Gastroesophageal sphincter (tissue), 4 donors: Measurements from ENCODE around the gene ARFGAP1. TPM values are rescaled to one million over a fixed set of nuclear protein-coding genes. Genes with fewer than 3 reads are reported as not detected.

ENCODE experiments used
- ATAC-seq: fragments of 150-250 bp; one replicate; pipeline ENCODE4 v1.9.1; 2016; ENCODE audit warnings: mild to moderate bottlenecking, moderate library complexity
- H3K27ac ChIP-seq, 4 donors: fragments of 200-600 bp; sonication (generic) in 3 of 4; 1 replicate in 3 of 4; 2 replicates in 1 of 4; pipeline ENCODE4 v1.5.1; 2016 to 2019
- H3K27me3 ChIP-seq: fragments of 200-600 bp; sonication (generic); one replicate; pipeline ENCODE4 v1.5.1; 2019
- H3K36me3 ChIP-seq, 2 donors: fragments of 200-600 bp; sonication (generic); one replicate each; pipeline ENCODE4 v1.5.1; 2019; ENCODE audit warnings: control low read depth in 1 of 2
- H3K4me1 ChIP-seq, 3 donors: fragments of 200-600 bp; sonication (generic); 1 replicate in 2 of 3; 2 replicates in 1 of 3; pipeline ENCODE4 v1.5.1; 2016 to 2019; ENCODE audit warnings: control low read depth in 2 of 3
- H3K4me3 ChIP-seq, 2 donors: fragments of 200-600 bp; sonication (generic); one replicate each; pipeline ENCODE4 v1.5.1; 2019; ENCODE audit warnings: mild to moderate bottlenecking in 1 of 2, moderate library complexity in 1 of 2
- H3K9me3 ChIP-seq, 3 donors: fragments of 200-600 bp; sonication (generic); one replicate each; pipeline ENCODE4 v1.5.1; 2017 to 2019; ENCODE audit warnings: control low read depth in 2 of 3
- EP300 ChIP-seq: sonication (generic); formaldehyde crosslinking; IDR thresholded peaks from one replicate; pipeline ENCODE4 v1.6.1; 2017; ENCODE audit warnings: antibody characterized with exemption, mild to moderate bottlenecking
- POLR2A ChIP-seq, 2 donors: fragments of 450-650 bp; IDR thresholded peaks; one replicate each; pipeline ENCODE4 v1.6.1; 2017; ENCODE audit warnings: antibody characterized with exemption in 2 of 2, mild to moderate bottlenecking in 2 of 2, moderate library complexity in 1 of 2
- POLR2AphosphoS5 ChIP-seq: sonication (generic); formaldehyde crosslinking; IDR thresholded peaks from one replicate; pipeline ENCODE4 v1.6.1; 2017; ENCODE audit warnings: antibody characterized with exemption
- WGBS, 2 donors: methylation state at CpG; one replicate each; pipeline ENCODE4 v1.1.5; 2018; ENCODE audit warnings: low coverage in 1 of 2; 5-methylcytosine and 5-hydroxymethylcytosine counted together
- small RNA-seq, 4 donors: library from RNA; depleted of rRNA; stranded (forward); fragments of <200 nt; gene quantifications; one replicate each; pipeline ENCODE3, GENCODE V24; 2016
- total RNA-seq, 4 donors: library from RNA; depleted of rRNA; stranded (reverse); fragments of >200 nt; gene quantifications; one replicate each; pipeline ENCODE4 v1.1.0, GENCODE V29; 2016
- TF ChIP-seq, protein P1 (sequence below), 4 experiments: fragments of 200-600 bp in 2 of 4; fragments of 450-650 bp in 2 of 4; sonication (generic) in 1 of 4; IDR thresholded peaks; one replicate each; pipeline ENCODE4 v1.5.1; 2017 to 2019; ENCODE audit warnings: antibody characterized with exemption in 4 of 4, mild to moderate bottlenecking in 2 of 4, moderate library complexity in 2 of 4

The ARFGAP1 gene
- total RNA-seq, 4 donors from 2014 or later, result 35.0 to 50.1 (median 45.2) TPM

DNA sequence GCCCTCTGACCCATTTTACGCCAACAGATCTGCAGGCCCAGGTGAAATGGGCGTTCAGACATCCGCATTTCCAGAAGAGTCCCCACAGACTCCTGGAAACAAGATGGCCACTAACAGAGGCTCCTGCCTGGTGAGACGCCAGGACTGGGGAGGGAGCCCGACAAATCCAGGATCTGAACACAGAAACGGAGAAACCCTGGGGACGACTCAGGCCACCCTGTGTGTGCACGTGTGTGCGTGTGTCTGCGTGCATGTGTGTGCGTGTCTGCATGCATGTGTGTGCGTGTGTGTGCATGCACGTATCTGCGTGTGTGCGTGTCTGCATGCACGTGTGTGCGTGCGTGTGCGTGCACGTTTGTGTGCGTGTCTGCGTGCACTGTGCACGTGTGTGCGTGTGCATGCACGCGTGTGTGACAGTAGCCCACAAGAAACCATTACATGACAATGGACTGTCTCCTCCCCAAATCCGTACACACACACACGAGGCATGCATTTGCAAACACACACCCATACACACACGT lies 63.7 kb downstream of the ARFGAP1 start:
- H3K4me3 ChIP-seq, result no peak overlapping the region
- ATAC-seq, result no peak
- H3K9me3 ChIP-seq, result peaks cover 0 to 14% (median 0%) of the 10 kb centered on the region in 3 donors
- H3K36me3 ChIP-seq, result no peaks in the 10 kb centered on the region
- H3K27me3 ChIP-seq, result peaks cover 88% of the 10 kb centered on the region
- H3K27ac ChIP-seq, result no peak overlapping the region
- 85 to 92% methylated on average over 5 to 8 of the region's 29 CpGs for WGBS, 2 donors
- H3K4me1 ChIP-seq, result no peaks in the 10 kb centered on the region
- TF ChIP-seq EP300 (no peak), POLR2AphosphoS5 (no peak), POLR2A (IDR thresholded peaks at IDR 0.05) (no peak)
- TF ChIP-seq, protein P1, sequence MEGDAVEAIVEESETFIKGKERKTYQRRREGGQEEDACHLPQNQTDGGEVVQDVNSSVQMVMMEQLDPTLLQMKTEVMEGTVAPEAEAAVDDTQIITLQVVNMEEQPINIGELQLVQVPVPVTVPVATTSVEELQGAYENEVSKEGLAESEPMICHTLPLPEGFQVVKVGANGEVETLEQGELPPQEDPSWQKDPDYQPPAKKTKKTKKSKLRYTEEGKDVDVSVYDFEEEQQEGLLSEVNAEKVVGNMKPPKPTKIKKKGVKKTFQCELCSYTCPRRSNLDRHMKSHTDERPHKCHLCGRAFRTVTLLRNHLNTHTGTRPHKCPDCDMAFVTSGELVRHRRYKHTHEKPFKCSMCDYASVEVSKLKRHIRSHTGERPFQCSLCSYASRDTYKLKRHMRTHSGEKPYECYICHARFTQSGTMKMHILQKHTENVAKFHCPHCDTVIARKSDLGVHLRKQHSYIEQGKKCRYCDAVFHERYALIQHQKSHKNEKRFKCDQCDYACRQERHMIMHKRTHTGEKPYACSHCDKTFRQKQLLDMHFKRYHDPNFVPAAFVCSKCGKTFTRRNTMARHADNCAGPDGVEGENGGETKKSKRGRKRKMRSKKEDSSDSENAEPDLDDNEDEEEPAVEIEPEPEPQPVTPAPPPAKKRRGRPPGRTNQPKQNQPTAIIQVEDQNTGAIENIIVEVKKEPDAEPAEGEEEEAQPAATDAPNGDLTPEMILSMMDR (IDR thresholded peaks at IDR 0.05), result no peak

DNA sequence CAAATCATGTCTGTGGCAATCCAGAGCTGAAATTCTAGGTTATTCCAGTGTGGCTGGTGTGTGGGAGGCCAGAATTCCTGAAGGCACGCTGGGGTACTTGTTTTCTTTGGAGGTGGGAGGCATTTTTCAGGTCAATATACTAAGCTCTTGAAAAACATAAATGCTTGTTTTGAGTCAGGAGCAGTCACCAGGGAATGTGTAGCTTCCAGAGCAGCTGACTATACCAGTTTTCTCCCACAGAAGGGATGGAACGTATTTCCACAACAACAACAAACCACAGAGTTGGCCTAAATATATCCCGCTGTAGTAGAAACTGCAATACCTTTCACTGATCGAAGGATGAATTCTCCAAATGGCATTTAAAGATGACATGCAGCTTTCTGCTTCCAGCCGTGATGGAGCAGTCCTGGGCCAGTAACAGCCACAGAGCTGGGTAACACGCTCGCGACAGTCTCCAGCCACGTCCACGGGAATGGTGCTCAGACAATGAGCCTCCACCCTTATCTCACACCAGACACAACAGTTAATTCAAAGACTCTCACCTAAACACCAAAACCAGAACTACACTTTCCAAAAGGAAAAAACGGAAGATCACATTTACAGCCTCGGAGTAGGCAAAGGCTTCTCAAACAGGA lies 65.3 kb downstream of the ARFGAP1 start:
- Histone ChIP-seq H3K27ac (no peak overlapping the region), H3K36me3 (no peaks in the 10 kb centered on the region), H3K9me3 (no peaks in the 10 kb centered on the region), H3K4me1 (no peaks in the 10 kb centered on the region), H3K4me3 (no peak overlapping the region), H3K27me3 (peaks cover 88% of the 10 kb centered on the region)
- ATAC-seq, result no peak
- WGBS, 2 donors, result 64 to 67% methylated on average over 4 to 10 of the region's 12 CpGs
- TF ChIP-seq POLR2AphosphoS5 (no peak), EP300 (no peak), POLR2A (IDR thresholded peaks at IDR 0.05) (no peak)
- TF ChIP-seq, protein P1 (IDR thresholded peaks at IDR 0.05), result no peak

Small RNA genes lying within 50 kb of the gene (small RNA-seq; reads per million reads assigned to genes)
- gene MIR3196, result 0 reads per million in 4 donors
- gene MIR4326, result 0 to 0.38 (median 0.11) reads per million in 4 donors
- 0 reads per million in 4 donors for gene RNU6-994P

Other genes starting within 250 kb of the ARFGAP1 start
- 10 to 100 TPM; 20.2 to 35.8 (median 34.2) TPM for gene YTHDF1, start 56.7 kb upstream of the ARFGAP1 start, total RNA-seq
- not detected for gene BIRC7, start 36.9 kb upstream of the ARFGAP1 start, total RNA-seq
- gene NKAIN4, start 18.4 kb upstream of the ARFGAP1 start, total RNA-seq, result 1 to 10 TPM in 1 of 4 donors, not detected in 3; 2.3 TPM
- gene COL20A1, start 20.4 kb downstream of the ARFGAP1 start, total RNA-seq, result not detected
- gene CHRNA4, start 88.5 kb downstream of the ARFGAP1 start, total RNA-seq, result not detected
- gene KCNQ2, start 199.8 kb downstream of the ARFGAP1 start, total RNA-seq, result under 1 TPM in 3 of 4 donors, not detected in 1; 0.19 to 0.40 (median 0.40) TPM
- gene EEF1A2, start 226.3 kb downstream of the ARFGAP1 start, total RNA-seq, result 1 to 10 TPM in 3 of 4 donors, under 1 TPM in 1; 0.47 to 6.5 (median 3.4) TPM
- 100 to 1,000 TPM; 114 to 256 (median 162) TPM for gene PPDPF, start 248.0 kb downstream of the ARFGAP1 start, total RNA-seq